Hepatocyte (in vitro differentiated cells): ENCODE measurements around the gene MLX.

Experiments used
- CTCF ChIP-seq: fragments of 200-600 bp; sonication (generic); IDR thresholded peaks from 2 replicates; pipeline ENCODE4 v1.5.1; 2016; ENCODE audit warnings: antibody characterized with exemption, mild to moderate bottlenecking; ENCODE audit not compliant: poor library complexity
- EZH2 ChIP-seq: fragments of 200-600 bp; sonication (generic); IDR thresholded peaks from 2 replicates; pipeline ENCODE4 v1.6.1; 2016; ENCODE audit warnings: antibody characterized with exemption, mild to moderate bottlenecking, borderline replicate concordance
- EZH2phosphoT487 ChIP-seq: fragments of 200-600 bp; sonication (generic); IDR thresholded peaks from one replicate; pipeline ENCODE4 v1.6.1; 2018; ENCODE audit warnings: antibody characterized with exemption, mild to moderate bottlenecking, low read depth, moderate library complexity; ENCODE audit not compliant: unreplicated experiment, severe bottlenecking

- TF ChIP-seq CTCF (no peak), EZH2 (no peak), EZH2phosphoT487 (no peak)
Observed at GRCh38 chr17:42559075-42559474, 7.8 kb upstream of the MLX start.
